ENCODE measurements around the gene NPY4R. TPM values are rescaled to one million over a fixed set of nuclear protein-coding genes. Genes with fewer than 3 reads are reported as not detected.
A peak's percentile ranks its signal among the peaks of the same experiment; 100 is the strongest.
"Not testable (repeated sequence)": the region's sequence is repeated elsewhere in the genome, so short reads cannot be mapped to it uniquely, and the experiment has no call there.

NPY4R gene
- not detected for total RNA-seq
- not detected for polyA plus RNA-seq
- long read RNA-seq, donor 1 = 0 reads
- long read RNA-seq, donor 2 = 0 reads
- long read RNA-seq, donor 3 = 0 reads

- peak in 2 of 8 donors; percentile 23 to 57 for ATAC-seq
- intact Hi-C loops (cut with DNase I) = not testable (repeated sequence)
- WGBS, 2 donors = 4% methylated on average over 12 of the region's 36 CpGs; no CpG with 5 or more reads in 1 of the 2 donors
These were observed at the start of gene NPY4R for GRCh38 chr10:46465765-46466164. TSS of gene NPY4R (minus strand) at chr10:46465958. CDS start at chr10:46462635, 3,323 bp downstream.

GRCh38 chr10:46515366-46515765 lies 49.6 kb upstream of the NPY4R start:
- H3K36me3 ChIP-seq = no peaks in the 10 kb centered on the region
- no peak overlapping the region for H3K4me3 ChIP-seq
- intact Hi-C loops (cut with DNase I) = no loop called here
- H3K4me1 ChIP-seq = no peaks in the 10 kb centered on the region
- ATAC-seq = no peak
- TF ChIP-seq CTCF (IDR thresholded peaks at IDR 0.05) = no peak
- no peak for DNase-seq
- H3K9me3 ChIP-seq = no peaks in the 10 kb centered on the region
- no peak overlapping the region for H3K27ac ChIP-seq
- peaks cover 0 to 38% (median 20%) of the 10 kb centered on the region in 7 donors for H3K27me3 ChIP-seq

More at GRCh38 chr10:46465765-46466164, at the start of gene NPY4R:
- not testable (repeated sequence) for H3K27me3 ChIP-seq, H3K27ac ChIP-seq, H3K9me3 ChIP-seq, H3K36me3 ChIP-seq, H3K4me3 ChIP-seq, DNase-seq, H3K4me1 ChIP-seq

GRCh38 chr10:46514899-46515298 lies 49.1 kb upstream of the NPY4R start:
- ATAC-seq (no peak), DNase-seq (no peak)
- WGBS, 2 donors = 78 to 81% methylated on average over 3 of the region's 3 CpGs
- H3K4me1 ChIP-seq = no peaks in the 10 kb centered on the region
- H3K27me3 ChIP-seq = peaks cover 0 to 34% (median 18%) of the 10 kb centered on the region in 7 donors
- no peaks in the 10 kb centered on the region for H3K9me3 ChIP-seq
- no peak for TF ChIP-seq CTCF (IDR thresholded peaks at IDR 0.05)
- H3K27ac ChIP-seq = no peak overlapping the region
- no peaks in the 10 kb centered on the region for H3K36me3 ChIP-seq
- no peak overlapping the region for H3K4me3 ChIP-seq
- intact Hi-C loops (cut with DNase I) = no loop called here

- H3K4me1 ChIP-seq = no peaks in the 10 kb centered on the region
- intact Hi-C loops (cut with DNase I) = no loop called here
- ATAC-seq (no peak), DNase-seq (no peak)
- no peak overlapping the region for H3K27ac ChIP-seq
- no peak overlapping the region for H3K4me3 ChIP-seq
- TF ChIP-seq CTCF (IDR thresholded peaks at IDR 0.05) = no peak
- H3K36me3 ChIP-seq = no peaks in the 10 kb centered on the region
- H3K9me3 ChIP-seq = no peaks in the 10 kb centered on the region
- WGBS, 2 donors = 77 to 82% methylated on average over 6 of the region's 6 CpGs
- peaks cover 0 to 34% (median 18%) of the 10 kb centered on the region in 7 donors for H3K27me3 ChIP-seq
These were observed 48.7 kb upstream of the NPY4R start for GRCh38 chr10:46514431-46514861.

GRCh38 chr10:46513333-46513732 lies 47.6 kb upstream of the NPY4R start:
- no CpG with 5 or more reads among the region's 8 CpGs for WGBS, 2 donors
- H3K9me3 ChIP-seq; H3K27ac ChIP-seq; ATAC-seq; H3K36me3 ChIP-seq; intact Hi-C loops (cut with DNase I); H3K4me3 ChIP-seq; DNase-seq; H3K4me1 ChIP-seq: not testable (repeated sequence)
- H3K27me3 ChIP-seq = peaks cover 0 to 34% (median 18%) of the 10 kb centered on the region in 7 donors

GRCh38 chr10:46512725-46513124 lies 47.0 kb upstream of the NPY4R start:
- intact Hi-C loops (cut with DNase I); ATAC-seq; H3K36me3 ChIP-seq; H3K4me1 ChIP-seq; H3K9me3 ChIP-seq; H3K27ac ChIP-seq; DNase-seq; H3K4me3 ChIP-seq: not testable (repeated sequence)
- 95 to 100% methylated on average over 3 of the region's 7 CpGs for WGBS, 2 donors
- peaks cover 0 to 34% (median 18%) of the 10 kb centered on the region in 7 donors for H3K27me3 ChIP-seq

GRCh38 chr10:46512002-46512401 lies 46.2 kb upstream of the NPY4R start:
- peaks cover 0 to 26% (median 18%) of the 10 kb centered on the region in 7 donors for H3K27me3 ChIP-seq
- H3K4me1 ChIP-seq; DNase-seq; intact Hi-C loops (cut with DNase I); H3K9me3 ChIP-seq; H3K36me3 ChIP-seq; H3K4me3 ChIP-seq; ATAC-seq; H3K27ac ChIP-seq: not testable (repeated sequence)
- no CpG with 5 or more reads among the region's 5 CpGs for WGBS, 2 donors

- ATAC-seq; H3K9me3 ChIP-seq; H3K4me3 ChIP-seq; DNase-seq; H3K27ac ChIP-seq; H3K4me1 ChIP-seq; H3K27me3 ChIP-seq; intact Hi-C loops (cut with DNase I); H3K36me3 ChIP-seq: not testable (repeated sequence)
- whole genome bisulfite sequencing, 2 donors = no CpG with 5 or more reads among the region's 3 CpGs
These were observed 34.2 kb upstream of the NPY4R start for GRCh38 chr10:46499990-46500389.

Measured in heart right ventricle (tissue), 16 donors.